NT2/D1 (cell line): ENCODE measurements around the gene PRM3.

Source experiments
- SUZ12 ChIP-seq: IDR thresholded peaks from 2 replicates; pipeline ENCODE4 v1.6.1; 2011; ENCODE audit not compliant: insufficient read length, insufficient read depth; ENCODE audit errors: extremely low read depth
- YY1 ChIP-seq: IDR thresholded peaks from 2 replicates; pipeline ENCODE4 v1.6.1; 2011; ENCODE audit not compliant: insufficient read length, insufficient read depth
- ZNF274 ChIP-seq: IDR thresholded peaks from 2 replicates; pipeline ENCODE4 v1.6.1; 2011; ENCODE audit warnings: mild to moderate bottlenecking, low read depth, low read length

DNA sequence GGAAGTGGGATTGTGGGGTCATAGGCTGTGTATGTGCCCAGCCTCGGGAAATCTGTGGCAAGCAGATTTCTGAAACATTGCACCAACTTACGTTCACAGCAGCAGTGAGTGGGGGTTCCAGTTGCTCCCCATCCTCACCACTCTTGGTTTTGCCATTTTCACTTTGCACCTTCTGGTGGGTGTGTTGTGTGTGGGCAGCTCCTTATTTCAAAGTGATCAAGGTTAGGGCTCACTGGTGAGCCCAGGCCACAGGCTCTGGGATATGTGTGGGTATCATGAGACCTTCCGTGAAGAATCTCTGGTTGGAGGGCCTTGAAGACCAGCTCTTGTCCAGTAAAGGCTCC, 37.2 kb upstream of the PRM3 start:
- TF ChIP-seq YY1 (no peak), SUZ12 (no peak), ZNF274 (no peak)
